PC-9 (cell line): Measurements from ENCODE around the gene CXCL16.

Experiments
- EZH2 ChIP-seq: fragments of 200-600 bp; sonication (generic); IDR thresholded peaks from 2 replicates; pipeline ENCODE4 v1.8.0; 2017; ENCODE audit warnings: antibody characterized with exemption, low read depth
- TF ChIP-seq, protein P1 (sequence below): fragments of 200-600 bp; sonication (generic); conservative IDR thresholded peaks from 2 replicates; pipeline ENCODE4 v1.6.1; 2017; ENCODE audit warnings: mixed run types, antibody characterized with exemption, mild to moderate bottlenecking, moderate library complexity

DNA sequence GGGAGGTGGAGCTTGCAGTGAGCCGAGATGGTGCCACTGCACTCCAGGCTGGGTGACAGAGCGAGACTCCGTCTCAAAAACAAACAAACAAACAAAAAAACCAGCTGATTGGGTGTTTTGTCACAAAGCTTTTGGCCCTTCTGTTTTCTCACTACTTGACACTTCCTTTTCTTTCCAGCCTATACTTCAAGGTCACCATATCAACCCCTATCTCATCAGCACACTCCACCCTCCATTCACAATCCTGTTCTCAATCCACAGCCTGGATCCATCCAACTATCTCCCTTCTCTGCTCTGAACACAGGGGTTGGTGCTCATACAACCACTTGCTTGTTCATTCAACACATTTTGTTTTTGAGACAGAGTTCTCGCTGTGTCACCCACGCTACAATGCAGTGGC is 15.1 kb downstream of the CXCL16 start:
- TF ChIP-seq, protein P1, sequence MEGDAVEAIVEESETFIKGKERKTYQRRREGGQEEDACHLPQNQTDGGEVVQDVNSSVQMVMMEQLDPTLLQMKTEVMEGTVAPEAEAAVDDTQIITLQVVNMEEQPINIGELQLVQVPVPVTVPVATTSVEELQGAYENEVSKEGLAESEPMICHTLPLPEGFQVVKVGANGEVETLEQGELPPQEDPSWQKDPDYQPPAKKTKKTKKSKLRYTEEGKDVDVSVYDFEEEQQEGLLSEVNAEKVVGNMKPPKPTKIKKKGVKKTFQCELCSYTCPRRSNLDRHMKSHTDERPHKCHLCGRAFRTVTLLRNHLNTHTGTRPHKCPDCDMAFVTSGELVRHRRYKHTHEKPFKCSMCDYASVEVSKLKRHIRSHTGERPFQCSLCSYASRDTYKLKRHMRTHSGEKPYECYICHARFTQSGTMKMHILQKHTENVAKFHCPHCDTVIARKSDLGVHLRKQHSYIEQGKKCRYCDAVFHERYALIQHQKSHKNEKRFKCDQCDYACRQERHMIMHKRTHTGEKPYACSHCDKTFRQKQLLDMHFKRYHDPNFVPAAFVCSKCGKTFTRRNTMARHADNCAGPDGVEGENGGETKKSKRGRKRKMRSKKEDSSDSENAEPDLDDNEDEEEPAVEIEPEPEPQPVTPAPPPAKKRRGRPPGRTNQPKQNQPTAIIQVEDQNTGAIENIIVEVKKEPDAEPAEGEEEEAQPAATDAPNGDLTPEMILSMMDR: no peak
- TF ChIP-seq EZH2: no peak
